Measurements from ENCODE around the gene ERC2. TPM values are rescaled to one million over a fixed set of nuclear protein-coding genes. Genes with fewer than 3 reads are reported as not detected.

ERC2 gene
- total and polyA plus RNA-seq, 2 of the 8 experiments (the other 6 are each of a cell fraction or from before 2014, with no cell fraction given) = 16.4 to 22.8 TPM

- TF ChIP-seq CHD7 (IDR thresholded peaks at IDR 0.05; ENCODE audit: insufficient replicate concordance, low read length) = no peak
- no peak for TF ChIP-seq CEBPB (IDR thresholded peaks at IDR 0.05; ENCODE audit: low read depth, low read length)
Observed at GRCh38 chr3:55558316-55558715, 910.0 kb downstream of the ERC2 start (continued).

All from H1 (cell line).